GM12878 (cell line): ENCODE data around the gene TSGA10. TPM values are rescaled to one million over a fixed set of nuclear protein-coding genes. Genes with fewer than 3 reads are reported as not detected.

Source experiments
- ATAC-seq: fragments of 200-7000 bp; cut with Tn5 transposase; 3 replicates; pipeline ENCODE4 v1.9.1; 2020; ENCODE audit warnings: mild to moderate bottlenecking, moderate library complexity
- BruUV-seq: library from RNA; stranded (reverse); fragments of 400-500 nt; replicated peaks from 2 replicates; lab custom pipeline; 2021; lab: Mats Ljungman, UMichigan
- CTCF ChIA-PET: fragments of 300-600 bp; sonication (Branson Sonifier 250); formaldehyde crosslinking; extraction: SDS; loops from one replicate; lab custom pipeline; 2021; ENCODE audit warnings: inconsistent platforms; lab: Yijun Ruan, JAX
- POLR2A ChIA-PET: fragments of 350-600 bp; formaldehyde crosslinking; extraction: SDS; loops from one replicate; lab custom pipeline; 2021; ENCODE audit warnings: inconsistent platforms; lab: Charles Lee
- RAD21 ChIA-PET: fragments of 300-600 bp; sonication (Branson Sonifier 250); formaldehyde crosslinking; loops from one replicate; lab custom pipeline; 2023; ENCODE audit warnings: antibody characterized with exemption; ENCODE audit not compliant: unreplicated experiment; lab: Charles Lee
- SMC1A ChIA-PET: fragments of 300-600 bp; sonication (Branson Sonifier 250); formaldehyde crosslinking; loops from one replicate; lab custom pipeline; 2023; ENCODE audit not compliant: unreplicated experiment, uncharacterized antibody; lab: Charles Lee
- DNase-seq: peaks from one replicate; pipeline ENCODE4 v3.0.0-alpha.2; 2011; ENCODE audit warnings: low read depth, low spot score
- FAIRE-seq: peaks from 3 replicates; lab custom pipeline; 2011; peaks lifted over from hg19 to GRCh38; lab: Jason Lieb, UNC
- H2AFZ ChIP-seq: 2 replicates; pipeline ENCODE4 v1.6.0; 2011; ENCODE audit warnings: low read depth, low read length, control low read depth; ENCODE audit not compliant: control insufficient read depth
- H3K27ac ChIP-seq: 2 replicates; pipeline ENCODE4 v1.5.1; 2011; ENCODE audit warnings: control low read depth; ENCODE audit not compliant: control insufficient read depth, insufficient read depth
- H3K27me3 ChIP-seq, 2 experiments: replicated peaks in 1 of 2; 2 replicates each; pipeline versions ENCODE4 v1.6.0 to v1.6.1; 2011; ENCODE audit warnings: low read length in 1 of 2; ENCODE audit not compliant: control insufficient read depth in 2 of 2, insufficient read depth in 2 of 2
- H3K36me3 ChIP-seq, 2 experiments: 2 replicates each; pipeline ENCODE4 v1.5.1; 2011; ENCODE audit warnings: low read length in 1 of 2; ENCODE audit not compliant: control insufficient read depth in 2 of 2, insufficient read depth in 2 of 2
- H3K4me1 ChIP-seq: 2 replicates; pipeline ENCODE4 v1.6.1; 2011; ENCODE audit warnings: mild to moderate bottlenecking, low read length, moderate library complexity, mixed read lengths; ENCODE audit not compliant: control insufficient read depth, insufficient read depth
- H3K4me2 ChIP-seq: 2 replicates; pipeline ENCODE4 v1.6.0; 2011; ENCODE audit warnings: control low read depth; ENCODE audit not compliant: control insufficient read depth, insufficient read depth
- H3K4me3 ChIP-seq: fragments of 200-600 bp; sonication (generic); 2 replicates; pipeline ENCODE4 v1.5.1; 2016
- H3K79me2 ChIP-seq: 2 replicates; pipeline ENCODE4 v1.6.0; 2011; ENCODE audit warnings: low read length; ENCODE audit not compliant: control insufficient read depth, insufficient read depth
- H3K9ac ChIP-seq: 2 replicates; pipeline ENCODE4 v1.8.0; 2011; ENCODE audit warnings: low read length, control low read depth, mixed read lengths; ENCODE audit not compliant: control insufficient read depth, insufficient read depth
- H3K9me3 ChIP-seq: replicated peaks from 3 replicates; pipeline ENCODE4 v1.5.1; 2011; ENCODE audit warnings: mild to moderate bottlenecking, low read length; ENCODE audit not compliant: control insufficient read depth, insufficient read depth
- H4K20me1 ChIP-seq: 2 replicates; pipeline ENCODE4 v1.6.0; 2011; ENCODE audit not compliant: control insufficient read depth, insufficient read depth
- CREM ChIP-seq: IDR thresholded peaks from 2 replicates; pipeline ENCODE4 v1.6.1; 2014; ENCODE audit warnings: antibody characterized with exemption, low read depth
- ESRRA ChIP-seq: IDR thresholded peaks from 2 replicates; pipeline ENCODE4 v1.6.1; 2012; ENCODE audit warnings: mild to moderate bottlenecking, low read length, improper control_type of control experiment
- GABPA ChIP-seq: IDR thresholded peaks from 2 replicates; pipeline ENCODE4 v1.6.1; 2014; ENCODE audit warnings: antibody characterized with exemption, low read depth, mild to moderate bottlenecking, inconsistent platforms
- MYC ChIP-seq: IDR thresholded peaks from 2 replicates; pipeline ENCODE4 v1.6.1; 2011; ENCODE audit warnings: mild to moderate bottlenecking, low read length, moderate library complexity, inconsistent platforms; ENCODE audit not compliant: insufficient read depth, insufficient replicate concordance, insufficient read length, severe bottlenecking
- NBN ChIP-seq: fragments of 450-650 bp; IDR thresholded peaks from 2 replicates; pipeline ENCODE4 v1.6.1; 2016
- NFIC ChIP-seq: IDR thresholded peaks from 2 replicates; pipeline ENCODE4 v1.6.1; 2012; ENCODE audit warnings: low read depth, mild to moderate bottlenecking, inconsistent platforms, low read length, moderate library complexity
- NFXL1 ChIP-seq: fragments of 450-650 bp; IDR thresholded peaks from 2 replicates; pipeline ENCODE4 v1.6.1; 2017; ENCODE audit warnings: antibody characterized with exemption, mild to moderate bottlenecking, borderline replicate concordance
- POU2F2 ChIP-seq: IDR thresholded peaks from 3 replicates; pipeline ENCODE4 v1.6.1; 2011; ENCODE audit warnings: low read depth, mild to moderate bottlenecking, low read length, borderline replicate concordance
- RFX5 ChIP-seq: IDR thresholded peaks from 2 replicates; pipeline ENCODE4 v1.6.1; 2011; ENCODE audit warnings: low read depth, low read length, improper control_type of control experiment
- SMAD5 ChIP-seq: IDR thresholded peaks from 2 replicates; pipeline ENCODE4 v1.6.1; 2016; ENCODE audit warnings: antibody characterized with exemption, low read depth
- WGBS: methylation state at CpG from one replicate; pipeline ENCODE4 v1.1.6; 2016; ENCODE audit warnings: low lambda C conversion rate; ENCODE audit not compliant: insufficient replicate concordance, insufficient coverage; ENCODE audit errors: missing lambda C conversion rate; 5-methylcytosine and 5-hydroxymethylcytosine counted together
- in situ Hi-C: fragments of 300-500 bp; cut with MboI; formaldehyde crosslinking; loops from 9 replicates; pipeline ENCODE4 v1.14.3; 2018; ENCODE audit warnings: mixed read lengths
- intact Hi-C: fragments of 100-400 bp; cut with micrococcal nuclease; formaldehyde crosslinking; loops from one replicate; pipeline ENCODE4 v1.14.2; 2022; ENCODE audit not compliant: unreplicated experiment
- polyA plus RNA-seq, 11 experiments: library from polyadenylated mRNA; depleted of rRNA in 4 of 11; unstranded in 6 of 11; stranded (reverse) in 5 of 11; fragments of >200 nt; fragmentation: Nextera tagmentation in 4 of 11; fragmentation: Illumina TruSeq in 1 of 11; extraction: Ambion mirVana in 4 of 11; extraction: Trizol in 1 of 11; gene quantifications; 1 replicate in 1 of 11; 2 replicates in 10 of 11; pipeline versions ENCODE4 v1.2.1 to v1.2.3, GENCODE V29; 2011 to 2016; ENCODE audit warnings: inconsistent platforms in 2 of 11, missing spikeins in 2 of 11, low read depth in 1 of 11
- total RNA-seq, 4 experiments: library from RNA; depleted of rRNA in 3 of 4; stranded (reverse); fragments of >200 nt in 3 of 4; fragmentation: Illumina TruSeq in 1 of 4; extraction: Trizol in 1 of 4; gene quantifications; 2 replicates each; pipeline versions ENCODE4 v1.2.1 to v1.2.3, GENCODE V29; 2013 to 2021
- TF ChIP-seq, protein P1 (sequence below): fragments of 450-650 bp; IDR thresholded peaks from 2 replicates; pipeline ENCODE4 v1.6.1; 2017; ENCODE audit warnings: mild to moderate bottlenecking, low read depth, inconsistent platforms; ENCODE audit not compliant: poor library complexity, severe bottlenecking
- TF ChIP-seq, protein P2 (sequence below): fragments of 150-350 bp; IDR thresholded peaks from 2 replicates; pipeline ENCODE4 v1.6.1; 2016; ENCODE audit warnings: low read depth, low read length
- TF ChIP-seq, protein P3 (sequence below), 3 experiments: IDR thresholded peaks in 2 of 3; conservative IDR thresholded peaks in 1 of 3; 2 replicates each; pipeline ENCODE4 v1.5.1; 2011; ENCODE audit warnings: low read depth in 3 of 3, low read length in 3 of 3, mild to moderate bottlenecking in 3 of 3, control low read depth in 2 of 3, moderate library complexity in 2 of 3, inconsistent platforms in 1 of 3, mixed read lengths in 1 of 3; ENCODE audit not compliant: control insufficient read depth in 2 of 3, insufficient read depth in 1 of 3; ENCODE audit errors: extremely low read depth in 1 of 3

Gene TSGA10
- total and polyA plus RNA-seq, 10 of the 15 experiments (the other 5 are each of a cell fraction or from before 2014, with no cell fraction given) = 5.3 to 13.5 (median 8.6) TPM

DNA sequence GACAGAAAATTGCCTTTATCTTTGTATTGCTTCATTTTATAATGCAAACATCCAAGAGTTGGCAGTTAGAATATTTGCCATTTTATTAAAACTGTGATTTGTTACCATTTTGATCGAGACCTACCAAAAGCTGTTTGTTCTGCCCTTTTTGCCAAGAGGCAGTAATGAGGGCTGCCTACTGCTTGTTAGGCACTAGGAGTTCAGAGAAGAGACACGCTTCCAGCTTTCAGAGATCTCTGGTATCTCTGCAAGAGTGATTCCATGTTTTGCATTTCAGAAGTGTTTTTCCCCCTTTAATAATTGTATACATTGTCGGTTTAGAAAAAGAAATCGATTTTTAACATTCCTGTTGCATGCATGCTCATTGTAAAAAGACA, 26.9 kb upstream of the TSGA10 start:
- TF ChIP-seq NFIC (no peak), MYC (no peak), SMAD5 (no peak), RFX5 (no peak), NFXL1 (no peak), NBN (no peak), CREM (no peak), GABPA (no peak), POU2F2 (no peak), ESRRA (no peak)
- TF ChIP-seq, protein P1, sequence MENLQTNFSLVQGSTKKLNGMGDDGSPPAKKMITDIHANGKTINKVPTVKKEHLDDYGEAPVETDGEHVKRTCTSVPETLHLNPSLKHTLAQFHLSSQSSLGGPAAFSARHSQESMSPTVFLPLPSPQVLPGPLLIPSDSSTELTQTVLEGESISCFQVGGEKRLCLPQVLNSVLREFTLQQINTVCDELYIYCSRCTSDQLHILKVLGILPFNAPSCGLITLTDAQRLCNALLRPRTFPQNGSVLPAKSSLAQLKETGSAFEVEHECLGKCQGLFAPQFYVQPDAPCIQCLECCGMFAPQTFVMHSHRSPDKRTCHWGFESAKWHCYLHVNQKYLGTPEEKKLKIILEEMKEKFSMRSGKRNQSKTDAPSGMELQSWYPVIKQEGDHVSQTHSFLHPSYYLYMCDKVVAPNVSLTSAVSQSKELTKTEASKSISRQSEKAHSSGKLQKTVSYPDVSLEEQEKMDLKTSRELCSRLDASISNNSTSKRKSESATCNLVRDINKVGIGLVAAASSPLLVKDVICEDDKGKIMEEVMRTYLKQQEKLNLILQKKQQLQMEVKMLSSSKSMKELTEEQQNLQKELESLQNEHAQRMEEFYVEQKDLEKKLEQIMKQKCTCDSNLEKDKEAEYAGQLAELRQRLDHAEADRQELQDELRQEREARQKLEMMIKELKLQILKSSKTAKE = no peak
- TF ChIP-seq, protein P2, sequence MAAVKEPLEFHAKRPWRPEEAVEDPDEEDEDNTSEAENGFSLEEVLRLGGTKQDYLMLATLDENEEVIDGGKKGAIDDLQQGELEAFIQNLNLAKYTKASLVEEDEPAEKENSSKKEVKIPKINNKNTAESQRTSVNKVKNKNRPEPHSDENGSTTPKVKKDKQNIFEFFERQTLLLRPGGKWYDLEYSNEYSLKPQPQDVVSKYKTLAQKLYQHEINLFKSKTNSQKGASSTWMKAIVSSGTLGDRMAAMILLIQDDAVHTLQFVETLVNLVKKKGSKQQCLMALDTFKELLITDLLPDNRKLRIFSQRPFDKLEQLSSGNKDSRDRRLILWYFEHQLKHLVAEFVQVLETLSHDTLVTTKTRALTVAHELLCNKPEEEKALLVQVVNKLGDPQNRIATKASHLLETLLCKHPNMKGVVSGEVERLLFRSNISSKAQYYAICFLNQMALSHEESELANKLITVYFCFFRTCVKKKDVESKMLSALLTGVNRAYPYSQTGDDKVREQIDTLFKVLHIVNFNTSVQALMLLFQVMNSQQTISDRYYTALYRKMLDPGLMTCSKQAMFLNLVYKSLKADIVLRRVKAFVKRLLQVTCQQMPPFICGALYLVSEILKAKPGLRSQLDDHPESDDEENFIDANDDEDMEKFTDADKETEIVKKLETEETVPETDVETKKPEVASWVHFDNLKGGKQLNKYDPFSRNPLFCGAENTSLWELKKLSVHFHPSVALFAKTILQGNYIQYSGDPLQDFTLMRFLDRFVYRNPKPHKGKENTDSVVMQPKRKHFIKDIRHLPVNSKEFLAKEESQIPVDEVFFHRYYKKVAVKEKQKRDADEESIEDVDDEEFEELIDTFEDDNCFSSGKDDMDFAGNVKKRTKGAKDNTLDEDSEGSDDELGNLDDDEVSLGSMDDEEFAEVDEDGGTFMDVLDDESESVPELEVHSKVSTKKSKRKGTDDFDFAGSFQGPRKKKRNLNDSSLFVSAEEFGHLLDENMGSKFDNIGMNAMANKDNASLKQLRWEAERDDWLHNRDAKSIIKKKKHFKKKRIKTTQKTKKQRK = no peak
- TF ChIP-seq, protein P3, sequence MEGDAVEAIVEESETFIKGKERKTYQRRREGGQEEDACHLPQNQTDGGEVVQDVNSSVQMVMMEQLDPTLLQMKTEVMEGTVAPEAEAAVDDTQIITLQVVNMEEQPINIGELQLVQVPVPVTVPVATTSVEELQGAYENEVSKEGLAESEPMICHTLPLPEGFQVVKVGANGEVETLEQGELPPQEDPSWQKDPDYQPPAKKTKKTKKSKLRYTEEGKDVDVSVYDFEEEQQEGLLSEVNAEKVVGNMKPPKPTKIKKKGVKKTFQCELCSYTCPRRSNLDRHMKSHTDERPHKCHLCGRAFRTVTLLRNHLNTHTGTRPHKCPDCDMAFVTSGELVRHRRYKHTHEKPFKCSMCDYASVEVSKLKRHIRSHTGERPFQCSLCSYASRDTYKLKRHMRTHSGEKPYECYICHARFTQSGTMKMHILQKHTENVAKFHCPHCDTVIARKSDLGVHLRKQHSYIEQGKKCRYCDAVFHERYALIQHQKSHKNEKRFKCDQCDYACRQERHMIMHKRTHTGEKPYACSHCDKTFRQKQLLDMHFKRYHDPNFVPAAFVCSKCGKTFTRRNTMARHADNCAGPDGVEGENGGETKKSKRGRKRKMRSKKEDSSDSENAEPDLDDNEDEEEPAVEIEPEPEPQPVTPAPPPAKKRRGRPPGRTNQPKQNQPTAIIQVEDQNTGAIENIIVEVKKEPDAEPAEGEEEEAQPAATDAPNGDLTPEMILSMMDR (IDR thresholded peaks at IDR 0.05 in 2 of 3, conservative IDR thresholded peaks at IDR 0.05 in 1 of 3; ENCODE audit: control insufficient read depth in 2 of 3, extremely low read depth in 1 of 3, insufficient read depth in 1 of 3, low read depth in 3 of 3, low read length in 3 of 3) = no peak
- TF ChIP-seq, all 136 proteins: peak for 0
- H3K27ac ChIP-seq = peak overlapping the region; percentile 83
- no peaks in the 10 kb centered on the region for H3K9me3 ChIP-seq
- no peaks in the 10 kb centered on the region for H4K20me1 ChIP-seq
- H3K4me3 ChIP-seq = peak overlapping the region; percentile 95
- CTCF ChIA-PET = interaction anchor here (0.7 to 2.4 kb wide), 3 partner anchors 14 to 154 kb away, joined by 4 to 10 read pairs (median 4); partner anchors contain the start of genes LIPT1 and TSGA10
- 0 out of 4 replicates have a peak, but pooled peaks cover 0 to 3% of the 10 kb centered on the region in 2 experiments for H3K36me3 ChIP-seq
- intact Hi-C loops = loop anchor here (1.0 to 5.0 kb wide), 4 partner anchors 39 to 306 kb away; partner anchors contain the start of genes C2orf15 and TXNDC9
- in situ Hi-C loops = loop anchor here (25.0 kb wide), 1 partner anchor 306 kb away; the partner anchor contains the start of gene REV1
- SMC1A ChIA-PET = interaction anchor here (1.9 kb wide), 1 partner anchor 154 kb away, joined by 7 read pairs; no protein-coding TSS in a partner anchor
- no peaks in the 10 kb centered on the region for H3K27me3 ChIP-seq
- H2AFZ ChIP-seq = peak overlapping the region; percentile 99; the same call in 1 of the 2 replicates
- H3K79me2 ChIP-seq = peaks cover 60% of the 10 kb centered on the region
- H3K4me1 ChIP-seq = no peaks in the 10 kb centered on the region; the same call in 1 of the 2 replicates
- ATAC-seq (no peak; the same call in 2 of the 3 replicates), DNase-seq (no peak), FAIRE-seq (no peak)
- RAD21 ChIA-PET = interaction anchor here (0.6 to 2.7 kb wide), 2 partner anchors 40 to 263 kb away, joined by 3 to 13 read pairs; partner anchors contain the start of gene C2orf15
- peak overlapping the region; percentile 96 for H3K9ac ChIP-seq
- WGBS = 21% methylated on average over 4 of the region's 4 CpGs
- no TSS peak for BruUV-seq
- H3K4me2 ChIP-seq = peak overlapping the region; percentile 81
- POLR2A ChIA-PET = interaction anchor here (0.6 kb wide), 1 partner anchor 269 kb away, joined by 5 read pairs; no protein-coding TSS in a partner anchor
